Spleen (tissue), 13 donors: ENCODE data around the gene C2CD4B. TPM values are rescaled to one million over a fixed set of nuclear protein-coding genes. Genes with fewer than 3 reads are reported as not detected.

Experiments used
- DNase-seq: peaks from one replicate; pipeline ENCODE4 v3.0.0-alpha.2; 2020
- H3K27ac ChIP-seq, 8 donors: fragments of 200-600 bp; sonication (generic) in 7 of 8; 1 replicate in 4 of 8; 2 replicates in 4 of 8; pipeline versions ENCODE4 v1.5.0 to v1.8.0; 2016 to 2021; ENCODE audit warnings: inconsistent platforms in 4 of 8, mild to moderate bottlenecking in 4 of 8, moderate library complexity in 1 of 8
- H3K27me3 ChIP-seq, 7 donors: fragments of 200-600 bp; sonication (generic) in 6 of 7; replicated peaks in 1 of 7; 1 replicate in 4 of 7; 2 replicates in 3 of 7; pipeline versions ENCODE4 v1.5.0 to v1.8.0; 2016 to 2021; ENCODE audit warnings: inconsistent platforms in 3 of 7, mild to moderate bottlenecking in 1 of 7
- H3K36me3 ChIP-seq, 6 donors: fragments of 200-600 bp; sonication (generic) in 5 of 6; 1 replicate in 4 of 6; 2 replicates in 2 of 6; pipeline versions ENCODE4 v1.5.0 to v1.8.0; 2016 to 2021; ENCODE audit warnings: inconsistent platforms in 2 of 6
- H3K4me1 ChIP-seq, 6 donors: fragments of 200-600 bp; sonication (generic) in 5 of 6; 1 replicate in 3 of 6; 2 replicates in 3 of 6; pipeline versions ENCODE4 v1.5.0 to v1.8.0; 2016 to 2021; ENCODE audit warnings: inconsistent platforms in 3 of 6
- H3K4me3 ChIP-seq, 8 donors: fragments of 200-600 bp; sonication (generic) in 7 of 8; 1 replicate in 4 of 8; 2 replicates in 4 of 8; pipeline versions ENCODE4 v1.5.0 to v1.8.0; 2016 to 2021; ENCODE audit warnings: inconsistent platforms in 4 of 8, mild to moderate bottlenecking in 4 of 8, moderate library complexity in 2 of 8
- H3K9me3 ChIP-seq, 8 donors: fragments of 200-600 bp; sonication (generic) in 7 of 8; 1 replicate in 4 of 8; 2 replicates in 4 of 8; pipeline versions ENCODE4 v1.5.0 to v1.8.0; 2016 to 2021; ENCODE audit warnings: inconsistent platforms in 4 of 8
- POLR2A ChIP-seq, 3 donors: fragments of 450-650 bp; IDR thresholded peaks; one replicate each; pipeline ENCODE4 v1.5.1; 2017; ENCODE audit warnings: antibody characterized with exemption in 3 of 3, mild to moderate bottlenecking in 1 of 3
- POLR2AphosphoS5 ChIP-seq, 3 donors: sonication (generic); formaldehyde crosslinking; IDR thresholded peaks; one replicate each; pipeline ENCODE4 v1.5.1; 2017; ENCODE audit warnings: antibody characterized with exemption in 3 of 3
- WGBS, 5 donors: extraction: QIAGEN DNeasy Blood & Tissue Kit in 3 of 5; methylation state at CpG; one replicate each; pipeline versions ENCODE4 v1.1.5 to v1.1.7; 2013 to 2018; 5-methylcytosine and 5-hydroxymethylcytosine counted together
- intact Hi-C: fragments of 100-400 bp; cut with DNase I; formaldehyde crosslinking; loops from one replicate; pipeline ENCODE4 v1.15.0; 2023; ENCODE audit warnings: low total_unique reads
- long read RNA-seq, 2 donors: transcript quantifications; one replicate each; lab custom pipeline, GENCODE V29; 2026
- polyA plus RNA-seq, 3 donors: library from polyadenylated mRNA; stranded (reverse); fragments of 200-250 nt; gene quantifications; one replicate each; pipeline ENCODE4 v1.2.1, GENCODE V29; 2013
- total RNA-seq, 7 donors: library from RNA; depleted of rRNA in 3 of 7; stranded (reverse); fragments of >200 nt in 3 of 7; fragmentation: NEBNext Ultra II Directional in 4 of 7; extraction: Animal tissue kit (Norgen Biotek cat#: 25700) in 4 of 7; gene quantifications; one replicate each; pipeline versions ENCODE4 v1.1.0 to v1.2.1, GENCODE V29; 2016 to 2021
- TF ChIP-seq, protein P1 (sequence below), 11 experiments: fragments of 200-600 bp in 7 of 11; fragments of 450-650 bp in 4 of 11; sonication (generic) in 4 of 11; IDR thresholded peaks in 8 of 11; conservative IDR thresholded peaks in 3 of 11; 1 replicate in 7 of 11; 2 replicates in 4 of 11; pipeline versions ENCODE4 v1.4.0 to v1.8.0; 2016 to 2021; ENCODE audit warnings: antibody characterized with exemption in 11 of 11, inconsistent platforms in 4 of 11, mild to moderate bottlenecking in 1 of 11
- donor health status: healthy with polysubstance abuse.
- donor health status: DM: no; HTN: no; CAD: no; lungs with moderate emphysema.
- donor health status: DM: no; HTN: no; CAD: no.
- donor health status: Bipolar disorder and iron deficiency.
- donor health status: healthy.
- donor health status: DM: no; HTN: no; CAD: no.
- donor health status: DM: yes; HTN: yes; CAD: no.

C2CD4B gene, protein sequence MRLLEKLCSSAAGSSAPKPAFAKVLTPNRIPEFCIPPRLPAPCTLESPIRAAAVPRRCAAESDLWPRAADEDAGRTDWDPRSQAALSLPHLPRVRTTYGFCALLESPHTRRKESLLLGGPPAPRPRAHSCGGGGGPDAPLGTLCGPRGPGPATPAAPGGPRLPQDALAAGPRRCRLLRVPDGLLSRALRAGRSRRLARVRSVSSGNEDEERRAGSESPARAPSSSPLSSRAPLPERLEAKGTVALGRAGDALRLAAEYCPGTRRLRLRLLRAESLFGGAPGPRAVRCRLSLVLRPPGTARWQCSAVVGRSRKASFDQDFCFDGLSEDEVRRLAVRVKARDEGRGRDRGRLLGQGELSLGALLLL
- 1 to 10 TPM in 2 of 7 donors, under 1 TPM in 3, not detected in 2; 0.30 to 2.3 (median 0.89) TPM for total RNA-seq
- 1 to 10 TPM in 1 of 3 donors, under 1 TPM in 2; 0.26 to 1.1 (median 0.33) TPM for polyA plus RNA-seq
- long read RNA-seq, donor 1, result 0 reads
- long read RNA-seq, donor 2, partial matches to known transcripts, result 0 of 1 reads
- long read RNA-seq, donor 2, other reads (novel, unspliced or antisense), result 0 of 1 reads

DNA sequence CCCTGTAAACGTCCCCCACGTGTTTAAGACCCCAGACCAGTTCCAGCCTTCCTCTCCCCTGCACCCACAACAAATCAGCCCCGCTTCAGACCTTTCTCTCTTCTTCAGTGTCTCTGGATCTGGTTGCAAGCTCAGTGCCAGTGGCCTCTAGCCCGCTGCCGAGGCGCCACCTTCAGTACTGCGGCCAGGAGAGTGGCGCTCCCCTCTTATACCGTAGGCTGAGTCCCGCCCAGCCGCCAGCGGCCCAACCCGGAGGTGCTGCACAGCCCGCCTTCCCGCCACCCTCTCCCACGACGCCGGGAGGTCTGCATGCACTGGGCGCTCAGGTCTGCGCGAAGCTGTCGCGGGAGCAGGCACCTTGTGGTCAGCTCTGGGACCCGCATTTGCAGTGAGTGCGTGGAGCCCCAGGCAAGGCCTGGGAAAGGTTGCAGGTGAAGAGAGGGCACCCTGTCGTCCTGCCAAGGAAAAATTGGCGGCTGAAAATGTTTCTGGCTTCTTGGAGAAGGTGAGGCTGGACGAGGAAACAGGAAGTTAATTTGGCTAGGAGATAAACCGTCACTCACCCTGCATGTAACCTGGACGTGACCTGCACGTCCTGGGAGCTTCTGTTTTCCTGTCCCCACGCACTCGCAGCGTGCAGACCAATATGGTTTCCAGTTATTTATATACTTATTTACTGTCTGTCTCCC, at the start of gene C2CD4B:
C2CD4B (minus strand) TSS at position 182 of the 689 bp plus-strand sequence. CDS start 301 bp downstream, outside the sequence.
- peaks cover 0 to 71% (median 28%) of the 10 kb centered on the region in 7 donors for H3K27me3 ChIP-seq
- DNase-seq, result peak; percentile 81
- peak; percentile 72 to 82 (median 82) for TF ChIP-seq POLR2AphosphoS5 (IDR thresholded peaks at IDR 0.05)
- TF ChIP-seq, protein P1, sequence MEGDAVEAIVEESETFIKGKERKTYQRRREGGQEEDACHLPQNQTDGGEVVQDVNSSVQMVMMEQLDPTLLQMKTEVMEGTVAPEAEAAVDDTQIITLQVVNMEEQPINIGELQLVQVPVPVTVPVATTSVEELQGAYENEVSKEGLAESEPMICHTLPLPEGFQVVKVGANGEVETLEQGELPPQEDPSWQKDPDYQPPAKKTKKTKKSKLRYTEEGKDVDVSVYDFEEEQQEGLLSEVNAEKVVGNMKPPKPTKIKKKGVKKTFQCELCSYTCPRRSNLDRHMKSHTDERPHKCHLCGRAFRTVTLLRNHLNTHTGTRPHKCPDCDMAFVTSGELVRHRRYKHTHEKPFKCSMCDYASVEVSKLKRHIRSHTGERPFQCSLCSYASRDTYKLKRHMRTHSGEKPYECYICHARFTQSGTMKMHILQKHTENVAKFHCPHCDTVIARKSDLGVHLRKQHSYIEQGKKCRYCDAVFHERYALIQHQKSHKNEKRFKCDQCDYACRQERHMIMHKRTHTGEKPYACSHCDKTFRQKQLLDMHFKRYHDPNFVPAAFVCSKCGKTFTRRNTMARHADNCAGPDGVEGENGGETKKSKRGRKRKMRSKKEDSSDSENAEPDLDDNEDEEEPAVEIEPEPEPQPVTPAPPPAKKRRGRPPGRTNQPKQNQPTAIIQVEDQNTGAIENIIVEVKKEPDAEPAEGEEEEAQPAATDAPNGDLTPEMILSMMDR (IDR thresholded peaks at IDR 0.05 in 8 of 11, conservative IDR thresholded peaks at IDR 0.05 in 3 of 11), result no peak
- no peaks in the 10 kb centered on the region for H3K9me3 ChIP-seq
- no peaks in the 10 kb centered on the region for H3K36me3 ChIP-seq
- intact Hi-C loops, result no loop called here
- H3K4me1 ChIP-seq, result peaks cover 6 to 34% (median 26%) of the 10 kb centered on the region in 6 donors
- WGBS, 5 donors, result 16 to 36% (median 19%) methylated on average over 18 to 34 of the region's 34 CpGs
- peak within 1 kb of the TSS in 6 of 8 donors; percentile 33 to 79 (median 56) for H3K27ac ChIP-seq
- peak within 1 kb of the TSS; percentile 9 to 68 (median 44) for H3K4me3 ChIP-seq

DNA sequence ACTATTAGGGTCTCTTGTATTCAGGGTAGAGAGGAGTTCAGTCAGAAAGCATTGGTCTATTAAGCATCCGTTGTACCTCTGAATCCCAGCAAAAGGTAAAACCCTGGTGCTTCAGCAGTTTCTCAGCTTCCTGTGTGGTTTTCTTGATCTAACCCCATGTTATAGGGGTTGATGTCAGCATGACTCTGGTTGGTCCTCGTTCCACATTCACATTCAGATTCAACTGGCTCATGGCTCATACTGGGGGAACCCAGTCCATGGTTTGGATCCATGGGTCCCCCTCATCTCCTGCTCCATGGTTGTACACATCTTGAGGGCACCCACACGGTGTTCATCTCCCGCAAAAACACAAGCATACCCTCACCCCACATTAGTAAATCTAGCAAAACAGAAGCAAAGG, 47.7 kb upstream of the C2CD4B start:
- peaks cover 0 to 62% (median 29%) of the 10 kb centered on the region in 8 donors for H3K9me3 ChIP-seq
- whole genome bisulfite sequencing, 5 donors, result 73 to 83% (median 78%) methylated on average over 4 of the region's 4 CpGs
- no peak for DNase-seq
- H3K4me3 ChIP-seq, result no peak overlapping the region
- no peak overlapping the region for H3K27ac ChIP-seq
- H3K36me3 ChIP-seq, result no peaks in the 10 kb centered on the region
- intact Hi-C loops, result no loop called here
- H3K4me1 ChIP-seq, result no peaks in the 10 kb centered on the region
- no peaks in the 10 kb centered on the region for H3K27me3 ChIP-seq
- TF ChIP-seq POLR2A (IDR thresholded peaks at IDR 0.05), result no peak
- TF ChIP-seq, protein P1 (IDR thresholded peaks at IDR 0.05 in 8 of 11, conservative IDR thresholded peaks at IDR 0.05 in 3 of 11), result no peak
- no peak for TF ChIP-seq POLR2AphosphoS5 (IDR thresholded peaks at IDR 0.05)

DNA sequence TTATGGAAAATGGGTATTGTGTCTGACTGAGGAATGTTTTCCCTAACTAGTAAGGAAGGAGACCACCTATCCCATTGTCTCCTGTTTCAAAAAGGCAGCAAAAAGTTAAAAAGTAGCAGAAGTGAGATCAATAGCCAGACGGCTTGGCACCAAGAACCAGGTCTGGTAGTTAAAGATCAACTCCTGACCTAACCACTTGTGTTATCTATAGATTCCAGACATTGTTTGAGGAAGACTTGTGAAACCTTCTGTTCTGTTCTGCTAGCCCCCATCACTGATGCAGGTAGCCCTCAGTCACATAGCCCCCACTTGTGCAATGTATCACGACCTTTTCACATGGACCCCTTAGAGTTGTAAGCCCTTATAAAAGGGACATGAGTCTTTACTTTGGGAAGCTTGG, 46.3 kb upstream of the C2CD4B start:
- Histone ChIP-seq H3K4me3 (no peak overlapping the region), H3K27ac (no peak overlapping the region), H3K36me3 (no peaks in the 10 kb centered on the region), H3K27me3 (peaks cover 0 to 6% (median 0%) of the 10 kb centered on the region in 7 donors), H3K9me3 (peaks cover 0 to 55% (median 20%) of the 10 kb centered on the region in 8 donors), H3K4me1 (no peaks in the 10 kb centered on the region)
- TF ChIP-seq, protein P1 (IDR thresholded peaks at IDR 0.05 in 8 of 11, conservative IDR thresholded peaks at IDR 0.05 in 3 of 11), result no peak
- TF ChIP-seq POLR2AphosphoS5 (IDR thresholded peaks at IDR 0.05) (no peak), POLR2A (IDR thresholded peaks at IDR 0.05) (no peak)
- DNase-seq, result no peak
- intact Hi-C loops, result no loop called here
- WGBS, 5 donors, result 81 to 87% (median 87%) methylated on average over 2 of the region's 2 CpGs
